IMR-90 (cell line): ENCODE measurements around the gene DDI2. TPM values are rescaled to one million over a fixed set of nuclear protein-coding genes. Genes with fewer than 3 reads are reported as not detected.

Experiments
- ATAC-seq: fragments of 200-7000 bp; cut with Tn5 transposase; 2 replicates; pipeline ENCODE4 v1.9.1; 2020; ENCODE audit warnings: low read depth, mild to moderate bottlenecking, moderate library complexity
- BruUV-seq: library from RNA; stranded (reverse); fragments of 400-500 nt; replicated peaks from 2 replicates; lab custom pipeline; 2021; lab: Mats Ljungman, UMichigan
- CTCF ChIA-PET: fragments of 300-600 bp; formaldehyde crosslinking; extraction: SDS; loops from one replicate; lab custom pipeline; 2021; ENCODE audit warnings: antibody characterized with exemption; lab: Yijun Ruan, JAX
- POLR2A ChIA-PET: fragments of 300-600 bp; sonication (Branson Sonifier 250); formaldehyde crosslinking; loops from one replicate; lab custom pipeline; 2022; ENCODE audit warnings: antibody characterized with exemption; ENCODE audit not compliant: unreplicated experiment; lab: Charles Lee
- DNase-seq: peaks from one replicate; pipeline ENCODE4 v3.0.0; 2013
- H2AFZ ChIP-seq: replicated peaks from 2 replicates; pipeline ENCODE3; 2013; ENCODE audit warnings: low read length, mild to moderate bottlenecking; ENCODE audit not compliant: poor library complexity
- H2AK5ac ChIP-seq: 2 replicates; pipeline ENCODE4 v1.6.1; 2013; ENCODE audit warnings: low read depth, low read length, inconsistent platforms
- H2AK9ac ChIP-seq: replicated peaks from 2 replicates; pipeline ENCODE3; 2013; ENCODE audit warnings: mild to moderate bottlenecking, low read depth, low read length, moderate library complexity; ENCODE audit not compliant: poor library complexity
- H2BK120ac ChIP-seq: 2 replicates; pipeline ENCODE4 v1.6.1; 2013; ENCODE audit warnings: low read depth, low read length, inconsistent platforms
- H2BK15ac ChIP-seq: 3 replicates; pipeline ENCODE4 v1.6.1; 2013; ENCODE audit warnings: low read depth, low read length, inconsistent platforms
- H2BK20ac ChIP-seq: 2 replicates; pipeline ENCODE4 v1.6.1; 2013; ENCODE audit warnings: low read depth, mild to moderate bottlenecking, inconsistent platforms, low read length, moderate library complexity
- H2BK5ac ChIP-seq: 2 replicates; pipeline ENCODE4 v1.6.1; 2013; ENCODE audit warnings: mild to moderate bottlenecking, low read depth, low read length, inconsistent platforms; ENCODE audit not compliant: poor library complexity, severe bottlenecking
- H3K14ac ChIP-seq: replicated peaks from 2 replicates; pipeline ENCODE4 v1.6.1; 2013; ENCODE audit warnings: low read depth, low read length, inconsistent platforms
- H3K18ac ChIP-seq: 2 replicates; pipeline ENCODE4 v1.6.1; 2013; ENCODE audit warnings: low read depth, low read length, control low read depth
- H3K23ac ChIP-seq: 2 replicates; pipeline ENCODE4 v1.6.1; 2013; ENCODE audit warnings: low read depth, low read length, inconsistent platforms
- H3K27ac ChIP-seq: 2 replicates; pipeline ENCODE4 v1.5.1; 2013; ENCODE audit warnings: mild to moderate bottlenecking, control low read depth, low read length; ENCODE audit not compliant: insufficient read depth
- H3K27me3 ChIP-seq: 2 replicates; pipeline ENCODE4 v1.6.1; 2013; ENCODE audit warnings: low read length; ENCODE audit not compliant: control insufficient read depth, insufficient read depth
- H3K36me3 ChIP-seq: 2 replicates; pipeline ENCODE4 v1.6.1; 2013; ENCODE audit warnings: low read length, mixed read lengths; ENCODE audit not compliant: control insufficient read depth, insufficient read depth
- H3K4ac ChIP-seq: 2 replicates; pipeline ENCODE4 v1.6.1; 2013; ENCODE audit warnings: low read depth, low read length, inconsistent platforms
- H3K4me1 ChIP-seq: 2 replicates; pipeline ENCODE4 v1.6.1; 2013; ENCODE audit warnings: low read length, mixed read lengths; ENCODE audit not compliant: control insufficient read depth, insufficient read depth
- H3K4me2 ChIP-seq: 2 replicates; pipeline ENCODE4 v1.6.1; 2013; ENCODE audit warnings: low read depth, mild to moderate bottlenecking, control low read depth, low read length, moderate library complexity
- H3K4me3 ChIP-seq: 2 replicates; pipeline ENCODE4 v1.5.1; 2013; ENCODE audit warnings: low read depth, mild to moderate bottlenecking, control low read depth, low read length, moderate library complexity; ENCODE audit not compliant: insufficient read depth
- H3K56ac ChIP-seq: 2 replicates; pipeline ENCODE4 v1.6.1; 2013; ENCODE audit warnings: low read length, inconsistent platforms; ENCODE audit not compliant: insufficient read depth; ENCODE audit errors: extremely low read depth
- H3K79me1 ChIP-seq, 2 experiments: 2 replicates each; pipeline ENCODE4 v1.6.1; 2013; ENCODE audit warnings: low read length in 2 of 2, inconsistent platforms in 1 of 2, low read depth in 1 of 2
- H3K9ac ChIP-seq: 2 replicates; pipeline ENCODE4 v1.6.1; 2013; ENCODE audit warnings: low read depth, low read length, control low read depth
- H3K9me1 ChIP-seq: 2 replicates; pipeline ENCODE4 v1.6.1; 2013; ENCODE audit warnings: low read length, inconsistent platforms; ENCODE audit not compliant: insufficient read depth
- H3K9me3 ChIP-seq: 2 replicates; pipeline ENCODE4 v1.6.1; 2013; ENCODE audit warnings: low read length; ENCODE audit not compliant: control insufficient read depth, insufficient read depth
- H4K20me1 ChIP-seq: 2 replicates; pipeline ENCODE4 v1.6.1; 2013; ENCODE audit warnings: low read length, inconsistent platforms; ENCODE audit not compliant: insufficient read depth
- H4K5ac ChIP-seq: 2 replicates; pipeline ENCODE4 v1.6.1; 2013; ENCODE audit warnings: mild to moderate bottlenecking, low read depth, low read length, control low read depth
- H4K8ac ChIP-seq, 2 experiments: 2 replicates each; pipeline ENCODE4 v1.6.1; 2013; ENCODE audit warnings: low read depth in 2 of 2, low read length in 2 of 2, control low read depth in 1 of 2, inconsistent platforms in 1 of 2
- H4K91ac ChIP-seq: 2 replicates; pipeline ENCODE4 v1.6.1; 2013; ENCODE audit warnings: low read depth, low read length, inconsistent platforms; ENCODE audit not compliant: insufficient read depth
- CTCF ChIP-seq: conservative IDR thresholded peaks from 2 replicates; pipeline ENCODE4 v1.5.1; 2012; ENCODE audit warnings: mild to moderate bottlenecking, low read depth, low read length, improper control_type of control experiment
- RAD21 ChIP-seq: IDR thresholded peaks from 2 replicates; pipeline ENCODE4 v1.6.1; 2012; ENCODE audit warnings: low read length, improper control_type of control experiment
- WGBS, 2 experiments: methylation state at CpG; one replicate each; pipeline versions ENCODE4 v1.1.5 to v1.1.7; 2013; ENCODE audit warnings: missing lambda C conversion rate in 2 of 2; ENCODE audit not compliant: insufficient read length in 1 of 2; ENCODE audit errors: extremely low coverage in 2 of 2; 5-methylcytosine and 5-hydroxymethylcytosine counted together
- dilution Hi-C: fragments of 300-500 bp; cut with HindIII; formaldehyde crosslinking; loops from one replicate; pipeline ENCODE4 v1.14.3; 2018; ENCODE audit warnings: low sequenced_read_pairs; ENCODE audit not compliant: unreplicated experiment
- in situ Hi-C: fragments of 300-500 bp; cut with MboI; formaldehyde crosslinking; loops from 3 replicates; pipeline ENCODE4 v1.14.3; 2019; ENCODE audit warnings: low sequenced_read_pairs, inconsistent platforms, mixed read lengths
- intact Hi-C: fragments of 100-400 bp; cut with micrococcal nuclease; formaldehyde crosslinking; loops from 2 replicates; pipeline ENCODE4 v1.10.0; 2022
- polyA plus RNA-seq, 3 experiments: library from polyadenylated mRNA; depleted of rRNA; stranded (reverse); fragments of >200 nt; gene quantifications; 2 replicates each; pipeline ENCODE4 v1.2.3, GENCODE V29; 2012; ENCODE audit warnings: low replicate concordance in 1 of 3
- total RNA-seq: library from RNA; depleted of rRNA; stranded (reverse); fragments of >200 nt; gene quantifications from 2 replicates; pipeline ENCODE4 v1.2.3, GENCODE V29; 2012

DDI2 gene
- total and polyA plus RNA-seq, 2 of the 4 experiments (the other 2 are of a cell fraction), result 6.0 to 13.4 TPM

GRCh38 chr1:15633756-15634420 is 16.6 kb downstream of the DDI2 start:
- Histone ChIP-seq H3K4me3 (no peak overlapping the region), H3K36me3 (peaks cover 41% of the 10 kb centered on the region), H2BK20ac (no peak overlapping the region), H3K23ac (no peak overlapping the region), H3K27ac (no peak overlapping the region), H3K18ac (no peak overlapping the region), H4K20me1 (no peaks in the 10 kb centered on the region; the same call in 1 of the 2 replicates), H3K14ac (no peak overlapping the region), H3K9ac (no peak overlapping the region), H3K9me1 (0 out of 2 replicates have a peak, but pooled peaks cover 5% of the 10 kb centered on the region), H3K56ac (no peak overlapping the region), H3K4me1 (no peaks in the 10 kb centered on the region), H2BK120ac (no peak overlapping the region), H4K8ac (no peak overlapping the region), H3K27me3 (no peaks in the 10 kb centered on the region), H2AK5ac (no peak overlapping the region), H3K4ac (no peak overlapping the region), H2AFZ (no peak overlapping the region), H2AK9ac (no peak overlapping the region), H3K79me1 (peaks cover 8 to 37% of the 10 kb centered on the region in 2 experiments), H3K4me2 (no peak overlapping the region), H4K91ac (no peak overlapping the region), H2BK5ac (no peak overlapping the region), H2BK15ac (no peak overlapping the region), H4K5ac (no peak overlapping the region), H3K9me3 (no peaks in the 10 kb centered on the region)
- CTCF ChIA-PET, result no interaction called here
- WGBS, 2 experiments, result 93% methylated on average over 3 of the region's 9 CpGs; no CpG with 5 or more reads in 1 of the 2 experiments
- dilution Hi-C loops (no loop called here), in situ Hi-C loops (no loop called here), intact Hi-C loops (no loop called here)
- ATAC-seq (no peak), DNase-seq (no peak)
- TF ChIP-seq RAD21 (no peak), CTCF (no peak)
- no TSS peak for BruUV-seq
- POLR2A ChIA-PET, result no interaction called here
